Measurements from ENCODE around the gene IL17RC. TPM values are rescaled to one million over a fixed set of nuclear protein-coding genes. Genes with fewer than 3 reads are reported as not detected.

IL17RC gene
- total RNA-seq, 1 donor from 2014 or later, result 82.5 TPM

DNA sequence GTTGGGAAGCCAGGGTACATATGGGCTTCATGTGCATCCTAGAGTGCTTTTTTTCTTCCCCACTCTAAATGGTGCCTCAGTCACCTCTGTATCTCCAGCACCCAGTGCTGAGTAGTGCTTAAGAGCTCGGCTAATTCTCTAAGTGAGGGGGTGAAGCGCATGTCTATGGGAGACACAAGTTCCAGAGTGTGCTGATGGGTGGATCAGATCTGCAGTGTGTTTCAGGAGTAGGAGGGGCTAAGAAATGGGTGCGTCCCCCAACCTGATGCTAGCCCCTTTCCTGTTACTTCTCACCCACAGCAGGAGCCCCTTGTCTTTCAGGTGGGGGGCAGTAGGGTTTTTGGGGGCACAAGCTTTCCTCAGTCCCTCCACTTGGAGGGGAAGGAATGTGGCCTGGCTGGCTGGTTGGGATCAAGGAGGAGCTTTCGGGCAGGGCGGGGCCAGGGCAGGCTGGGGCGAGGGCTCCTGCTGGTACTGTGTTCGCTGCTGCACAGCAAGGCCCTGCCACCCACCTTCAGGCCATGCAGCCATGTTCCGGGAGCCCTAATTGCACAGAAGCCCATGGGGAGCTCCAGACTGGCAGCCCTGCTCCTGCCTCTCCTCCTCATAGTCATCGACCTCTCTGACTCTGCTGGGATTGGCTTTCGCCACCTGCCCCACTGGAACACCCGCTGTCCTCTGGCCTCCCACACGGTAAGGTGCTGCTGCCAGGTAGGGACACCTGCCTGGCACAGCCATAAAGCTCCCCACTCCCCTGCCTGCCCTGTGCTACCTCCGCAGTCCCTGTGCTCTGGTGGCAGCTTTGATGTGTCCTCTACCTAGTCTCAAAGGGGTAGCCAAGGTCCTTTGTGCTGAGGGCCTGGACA is 14.3 kb upstream of the IL17RC start, which contains the start of gene IL17RE:
IL17RE (plus strand) TSS at position 477 of the 866 bp plus-strand sequence; CDS start at position 562, 85 bp downstream.
- DNase-seq (ENCODE audit: low spot score in 2 of 2), result peak in 1 of 2 donors; percentile 71
- Histone ChIP-seq H3K27me3 (no peaks in the 10 kb centered on the region), H3K4me1 (peaks cover 0 to 6% of the 10 kb centered on the region in 2 donors), H3K9me3 (no peaks in the 10 kb centered on the region), H3K36me3 (no peaks in the 10 kb centered on the region), H3K4me3 (peak within 1 kb of the TSS in 1 of 2 donors; percentile 60), H3K27ac (peak within 1 kb of the TSS; percentile 82 to 84)
- intact Hi-C loops (cut with DNase I), result no loop called here
- TF ChIP-seq CTCF (IDR thresholded peaks at IDR 0.05), result no peak

- Histone ChIP-seq H3K27ac (peak overlapping the region; percentile 82 to 84), H3K27me3 (no peaks in the 10 kb centered on the region), H3K9me3 (no peaks in the 10 kb centered on the region), H3K4me3 (peak overlapping the region in 1 of 2 donors; percentile 60), H3K4me1 (peaks cover 0 to 3% of the 10 kb centered on the region in 2 donors), H3K36me3 (no peaks in the 10 kb centered on the region)
- peak in 1 of 2 donors; percentile 72 for DNase-seq (ENCODE audit: low spot score in 2 of 2)
- intact Hi-C loops (cut with DNase I), result no loop called here
- TF ChIP-seq CTCF (IDR thresholded peaks at IDR 0.05), result no peak
Observed at GRCh38 chr3:9903238-9903624, 13.7 kb upstream of the IL17RC start.

- Histone ChIP-seq H3K27ac (peak overlapping the region; percentile 82 to 84), H3K27me3 (no peaks in the 10 kb centered on the region), H3K4me1 (no peaks in the 10 kb centered on the region), H3K9me3 (no peaks in the 10 kb centered on the region), H3K36me3 (no peaks in the 10 kb centered on the region), H3K4me3 (no peak overlapping the region)
- DNase-seq (ENCODE audit: low spot score in 2 of 2), result no peak
- intact Hi-C loops (cut with DNase I), result no loop called here
- TF ChIP-seq CTCF (IDR thresholded peaks at IDR 0.05), result no peak
Observed at GRCh38 chr3:9903904-9904303, 13.0 kb upstream of the IL17RC start.

DNA sequence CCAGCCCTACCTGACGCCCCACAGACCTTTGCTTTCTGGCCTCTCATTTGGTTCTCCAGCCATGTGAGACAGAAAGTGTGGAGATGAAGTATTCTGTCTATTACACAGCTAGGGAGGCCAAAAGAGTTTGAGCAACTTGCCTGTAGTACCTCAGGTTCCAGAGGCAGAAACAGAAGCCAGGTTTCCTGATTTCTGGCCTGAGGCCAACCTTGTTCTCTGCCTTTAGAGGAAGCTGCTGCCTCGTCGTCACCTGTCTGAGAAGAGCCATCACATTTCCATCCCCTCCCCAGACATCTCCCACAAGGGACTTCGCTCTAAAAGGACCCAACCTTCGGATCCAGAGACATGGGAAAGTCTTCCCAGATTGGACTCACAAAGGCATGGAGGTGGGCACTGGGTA is 10.4 kb upstream of the IL17RC start:
- DNase-seq (ENCODE audit: low spot score in 2 of 2), result no peak
- intact Hi-C loops (cut with DNase I), result no loop called here
- no peaks in the 10 kb centered on the region for H3K27me3 ChIP-seq
- peaks cover 0 to 3% of the 10 kb centered on the region in 2 donors for H3K36me3 ChIP-seq
- H3K4me1 ChIP-seq, result no peaks in the 10 kb centered on the region
- H3K9me3 ChIP-seq, result no peaks in the 10 kb centered on the region
- no peak overlapping the region for H3K27ac ChIP-seq
- no peak overlapping the region for H3K4me3 ChIP-seq
- no peak for TF ChIP-seq CTCF (IDR thresholded peaks at IDR 0.05)

DNA sequence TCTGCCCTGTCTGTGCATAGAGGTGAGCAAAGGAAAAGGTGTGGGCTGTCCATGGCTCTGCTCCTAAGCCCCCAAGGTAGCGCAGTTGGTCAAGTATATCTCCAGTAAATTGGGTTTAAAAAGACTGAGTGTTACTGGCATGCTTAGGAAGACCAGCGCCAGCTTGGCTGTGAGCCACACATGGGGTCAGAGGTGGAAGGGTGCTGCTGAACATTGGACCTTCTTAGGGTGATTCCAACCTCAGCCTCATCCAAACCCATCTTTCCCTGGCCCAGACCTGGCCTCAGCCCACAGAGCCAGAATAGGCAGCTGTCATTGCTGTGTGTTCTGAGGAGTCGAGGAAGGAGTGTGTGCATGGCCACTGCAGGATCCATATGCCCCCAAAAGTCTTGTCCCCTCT is 8.6 kb upstream of the IL17RC start:
- H3K27me3 ChIP-seq, result no peaks in the 10 kb centered on the region

More for the DNA sequence above, 8.6 kb upstream of the IL17RC start:
- intact Hi-C loops (cut with DNase I), result no loop called here
- no peak overlapping the region for H3K4me3 ChIP-seq
- H3K4me1 ChIP-seq, result no peaks in the 10 kb centered on the region
- no peak overlapping the region for H3K27ac ChIP-seq
- peaks cover 0 to 3% of the 10 kb centered on the region in 2 donors for H3K36me3 ChIP-seq
- no peak for DNase-seq (ENCODE audit: low spot score in 2 of 2)
- TF ChIP-seq CTCF (IDR thresholded peaks at IDR 0.05), result no peak
- no peaks in the 10 kb centered on the region for H3K9me3 ChIP-seq
